ENCODE results near the gene SPRR2G.

DNA sequence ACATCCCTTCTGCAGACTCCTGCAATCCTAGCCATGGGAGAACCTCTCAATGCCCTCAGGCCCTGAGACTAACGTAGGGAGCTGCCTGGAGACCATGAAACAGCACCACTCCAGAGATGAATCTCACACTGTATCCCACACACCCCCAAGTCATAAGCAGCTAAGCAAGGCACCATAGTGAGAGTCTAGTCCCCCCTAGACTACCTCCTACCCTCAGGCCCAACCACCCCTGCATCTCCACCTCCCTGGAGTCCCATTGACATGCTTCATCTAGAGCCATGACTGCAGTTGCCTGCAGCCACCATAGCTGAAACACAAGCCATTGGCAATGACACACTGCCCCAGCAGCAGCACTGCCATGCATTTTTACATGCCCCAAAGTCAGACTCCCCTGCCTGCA is 17.4 kb downstream of the SPRR2G start:
- TF ChIP-seq POLR2A (IDR thresholded peaks at IDR 0.05), result no peak
- TF ChIP-seq, protein P1, sequence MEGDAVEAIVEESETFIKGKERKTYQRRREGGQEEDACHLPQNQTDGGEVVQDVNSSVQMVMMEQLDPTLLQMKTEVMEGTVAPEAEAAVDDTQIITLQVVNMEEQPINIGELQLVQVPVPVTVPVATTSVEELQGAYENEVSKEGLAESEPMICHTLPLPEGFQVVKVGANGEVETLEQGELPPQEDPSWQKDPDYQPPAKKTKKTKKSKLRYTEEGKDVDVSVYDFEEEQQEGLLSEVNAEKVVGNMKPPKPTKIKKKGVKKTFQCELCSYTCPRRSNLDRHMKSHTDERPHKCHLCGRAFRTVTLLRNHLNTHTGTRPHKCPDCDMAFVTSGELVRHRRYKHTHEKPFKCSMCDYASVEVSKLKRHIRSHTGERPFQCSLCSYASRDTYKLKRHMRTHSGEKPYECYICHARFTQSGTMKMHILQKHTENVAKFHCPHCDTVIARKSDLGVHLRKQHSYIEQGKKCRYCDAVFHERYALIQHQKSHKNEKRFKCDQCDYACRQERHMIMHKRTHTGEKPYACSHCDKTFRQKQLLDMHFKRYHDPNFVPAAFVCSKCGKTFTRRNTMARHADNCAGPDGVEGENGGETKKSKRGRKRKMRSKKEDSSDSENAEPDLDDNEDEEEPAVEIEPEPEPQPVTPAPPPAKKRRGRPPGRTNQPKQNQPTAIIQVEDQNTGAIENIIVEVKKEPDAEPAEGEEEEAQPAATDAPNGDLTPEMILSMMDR (IDR thresholded peaks at IDR 0.05), result no peak

All from esophagus squamous epithelium (tissue), 4 donors.